Activated CD4-positive, alpha-beta T cell treated with anti-CD3 and anti-CD28 coated beads for 1 hour (primary cell): ENCODE results near the gene SH3GL1.

Source experiments
- DNase-seq: peaks from one replicate; pipeline ENCODE4 v3.0.0-alpha.2; 2020

The SH3GL1 gene

GRCh38 chr19:4400135-4400936 lies at the start of gene SH3GL1:
SH3GL1 (minus strand) TSS chr19:4400547; CDS start chr19:4400368, 179 bp downstream.
- DNase-seq, result peak; percentile 92

- DNase-seq, result no peak
Measured at GRCh38 chr19:4449639-4450028, 49.3 kb upstream of the SH3GL1 start.

GRCh38 chr19:4449022-4449638 lies 48.8 kb upstream of the SH3GL1 start:
- DNase-seq, result no peak

- no peak for DNase-seq
Measured at GRCh38 chr19:4448147-4448985, 48.0 kb upstream of the SH3GL1 start.

- DNase-seq, result no peak
Measured at GRCh38 chr19:4447327-4448146, 47.2 kb upstream of the SH3GL1 start.

GRCh38 chr19:4446704-4447200 lies 46.4 kb upstream of the SH3GL1 start:
- DNase-seq, result no peak

GRCh38 chr19:4445963-4446703 lies 45.8 kb upstream of the SH3GL1 start:
- no peak for DNase-seq

- no peak for DNase-seq
Measured at GRCh38 chr19:4444765-4445741, 44.7 kb upstream of the SH3GL1 start.

- DNase-seq, result no peak
Measured at GRCh38 chr19:4443966-4444764, 43.8 kb upstream of the SH3GL1 start.

GRCh38 chr19:4443188-4443587 lies 42.8 kb upstream of the SH3GL1 start:
- DNase-seq, result no peak

GRCh38 chr19:4442819-4443146 lies 42.4 kb upstream of the SH3GL1 start:
- no peak for DNase-seq

GRCh38 chr19:4441994-4442818 lies 41.9 kb upstream of the SH3GL1 start:
- DNase-seq, result no peak

GRCh38 chr19:4439243-4439642 lies 38.9 kb upstream of the SH3GL1 start:
- DNase-seq, result no peak

- no peak for DNase-seq
Measured at GRCh38 chr19:4437103-4437502, 36.8 kb upstream of the SH3GL1 start.

GRCh38 chr19:4436231-4436630 lies 35.9 kb upstream of the SH3GL1 start:
- DNase-seq, result no peak

GRCh38 chr19:4434391-4434790 lies 34.0 kb upstream of the SH3GL1 start:
- no peak for DNase-seq

- no peak for DNase-seq
Measured at GRCh38 chr19:4432918-4433506, 32.7 kb upstream of the SH3GL1 start.
